Stomach (tissue), 9 donors: Measurements from ENCODE around the gene GNG3. TPM values are rescaled to one million over a fixed set of nuclear protein-coding genes. Genes with fewer than 3 reads are reported as not detected.

Experiments
- DNase-seq, 2 donors: peaks; one replicate each; pipeline versions ENCODE4 v3.0.0 to v3.0.0-alpha.2; 2013 to 2019
- H3K27ac ChIP-seq, 5 donors: fragments of 200-600 bp in 4 of 5; sonication (generic) in 4 of 5; one replicate each; pipeline ENCODE4 v1.5.1; 2013 to 2019; ENCODE audit warnings: mild to moderate bottlenecking in 1 of 5, moderate library complexity in 1 of 5
- H3K27me3 ChIP-seq, 3 donors: fragments of 200-600 bp; sonication (generic); one replicate each; pipeline ENCODE4 v1.5.1; 2017 to 2019; ENCODE audit warnings: mixed run types in 1 of 3
- H3K36me3 ChIP-seq, 4 donors: fragments of 200-600 bp; sonication (generic); 1 replicate in 3 of 4; 2 replicates in 1 of 4; pipeline ENCODE4 v1.5.1; 2016 to 2019
- H3K4me1 ChIP-seq, 4 donors: fragments of 200-600 bp; sonication (generic); one replicate each; pipeline ENCODE4 v1.5.1; 2016 to 2019
- H3K4me3 ChIP-seq, 4 donors: fragments of 200-600 bp; sonication (generic) in 3 of 4; one replicate each; pipeline ENCODE4 v1.5.1; 2016 to 2019; ENCODE audit warnings: mild to moderate bottlenecking in 1 of 4
- H3K9me3 ChIP-seq, 4 donors: fragments of 200-600 bp; sonication (generic); one replicate each; pipeline ENCODE4 v1.5.1; 2016 to 2019
- EP300 ChIP-seq: sonication (generic); formaldehyde crosslinking; IDR thresholded peaks from one replicate; pipeline ENCODE4 v1.6.1; 2017; ENCODE audit warnings: antibody characterized with exemption
- POLR2A ChIP-seq, 4 donors: fragments of 450-650 bp; IDR thresholded peaks; one replicate each; pipeline ENCODE4 v1.6.1; 2016; ENCODE audit warnings: antibody characterized with exemption in 4 of 4, control low read depth in 2 of 4, mild to moderate bottlenecking in 1 of 4, moderate library complexity in 1 of 4
- POLR2AphosphoS5 ChIP-seq, 3 donors: sonication (generic); formaldehyde crosslinking; IDR thresholded peaks; one replicate each; pipeline ENCODE4 v1.6.1; 2016; ENCODE audit warnings: antibody characterized with exemption in 3 of 3
- WGBS, 5 donors: extraction: QIAGEN DNeasy Blood & Tissue Kit in 3 of 5; methylation state at CpG; one replicate each; pipeline versions ENCODE4 v1.1.5 to v1.1.7; 2013 to 2018; 5-methylcytosine and 5-hydroxymethylcytosine counted together
- intact Hi-C: fragments of 100-400 bp; cut with DNase I; formaldehyde crosslinking; loops from one replicate; pipeline ENCODE4 v1.15.1; 2023; ENCODE audit warnings: low total_unique reads
- polyA plus RNA-seq, 3 donors: library from polyadenylated mRNA; stranded (reverse); fragments of 200-250 nt; gene quantifications; one replicate each; pipeline ENCODE4 v1.2.3, GENCODE V29; 2013
- total RNA-seq, 5 donors: library from RNA; depleted of rRNA; stranded (reverse); fragments of >200 nt; gene quantifications; one replicate each; pipeline versions ENCODE4 v1.1.0 to v1.2.3, GENCODE V29; 2014 to 2016
- TF ChIP-seq, protein P1 (sequence below), 7 experiments: fragments of 450-650 bp in 4 of 7; fragments of 200-600 bp in 3 of 7; sonication (generic) in 3 of 7; IDR thresholded peaks; one replicate each; pipeline ENCODE4 v1.5.1; 2016 to 2019; ENCODE audit warnings: antibody characterized with exemption in 7 of 7, control low read depth in 2 of 7, mild to moderate bottlenecking in 1 of 7
- donor health status: healthy with polysubstance abuse.
- donor health status: Bipolar disorder and iron deficiency.
- donor health status: healthy.

GNG3 gene
- total and polyA plus RNA-seq, 8 donors = 0.75 TPM; not detected in 7

DNA sequence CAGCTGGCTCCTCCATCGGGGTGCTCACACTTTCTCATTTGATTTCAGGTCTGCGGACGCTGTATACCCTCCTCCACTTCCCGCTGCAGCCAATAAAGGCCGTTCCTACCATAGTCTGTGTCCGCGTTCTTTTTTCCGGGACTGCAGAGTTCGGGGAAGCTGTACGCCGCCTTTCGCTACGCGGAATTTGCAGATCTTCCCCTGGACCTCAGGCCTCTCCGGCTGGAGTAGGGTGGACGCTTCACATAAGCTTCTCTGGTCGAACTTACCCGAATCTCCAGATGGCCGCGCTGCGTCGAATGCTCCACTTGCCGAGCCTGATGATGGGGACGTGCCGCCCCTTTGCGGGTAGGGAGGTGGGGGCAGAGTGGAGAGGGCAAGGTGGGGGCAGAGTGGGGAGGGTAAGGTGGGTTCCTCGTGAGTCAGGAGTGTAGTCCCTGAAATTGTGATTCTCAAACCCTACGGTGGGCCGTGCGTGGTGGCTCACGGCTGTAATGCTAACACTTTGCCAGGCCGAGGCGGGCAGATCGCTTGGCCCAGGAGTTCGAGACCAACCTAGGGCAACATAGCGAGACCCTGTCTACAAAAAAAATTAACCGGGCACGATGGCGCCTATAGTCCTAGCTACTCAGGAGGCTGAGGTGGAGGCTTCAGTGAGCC is 41.7 kb upstream of the GNG3 start:
- Histone ChIP-seq H3K36me3 (peaks cover 9 to 42% (median 29%) of the 10 kb centered on the region in 4 donors), H3K27me3 (no peaks in the 10 kb centered on the region), H3K4me3 (peak overlapping the region; percentile 78 to 94 (median 83)), H3K4me1 (peaks cover 36 to 68% (median 62%) of the 10 kb centered on the region in 4 donors), H3K27ac (peak overlapping the region; percentile 91 to 97 (median 94)), H3K9me3 (no peaks in the 10 kb centered on the region)
- intact Hi-C loops = no loop called here
- DNase-seq = peak; percentile 50 to 82
- TF ChIP-seq POLR2A (IDR thresholded peaks at IDR 0.05) (no peak), POLR2AphosphoS5 (IDR thresholded peaks at IDR 0.05) (no peak), EP300 (no peak)
- TF ChIP-seq, protein P1, sequence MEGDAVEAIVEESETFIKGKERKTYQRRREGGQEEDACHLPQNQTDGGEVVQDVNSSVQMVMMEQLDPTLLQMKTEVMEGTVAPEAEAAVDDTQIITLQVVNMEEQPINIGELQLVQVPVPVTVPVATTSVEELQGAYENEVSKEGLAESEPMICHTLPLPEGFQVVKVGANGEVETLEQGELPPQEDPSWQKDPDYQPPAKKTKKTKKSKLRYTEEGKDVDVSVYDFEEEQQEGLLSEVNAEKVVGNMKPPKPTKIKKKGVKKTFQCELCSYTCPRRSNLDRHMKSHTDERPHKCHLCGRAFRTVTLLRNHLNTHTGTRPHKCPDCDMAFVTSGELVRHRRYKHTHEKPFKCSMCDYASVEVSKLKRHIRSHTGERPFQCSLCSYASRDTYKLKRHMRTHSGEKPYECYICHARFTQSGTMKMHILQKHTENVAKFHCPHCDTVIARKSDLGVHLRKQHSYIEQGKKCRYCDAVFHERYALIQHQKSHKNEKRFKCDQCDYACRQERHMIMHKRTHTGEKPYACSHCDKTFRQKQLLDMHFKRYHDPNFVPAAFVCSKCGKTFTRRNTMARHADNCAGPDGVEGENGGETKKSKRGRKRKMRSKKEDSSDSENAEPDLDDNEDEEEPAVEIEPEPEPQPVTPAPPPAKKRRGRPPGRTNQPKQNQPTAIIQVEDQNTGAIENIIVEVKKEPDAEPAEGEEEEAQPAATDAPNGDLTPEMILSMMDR (IDR thresholded peaks at IDR 0.05) = no peak
- 0 to 3% (median 2%) methylated on average over 39 of the region's 39 CpGs for WGBS, 5 donors

DNA sequence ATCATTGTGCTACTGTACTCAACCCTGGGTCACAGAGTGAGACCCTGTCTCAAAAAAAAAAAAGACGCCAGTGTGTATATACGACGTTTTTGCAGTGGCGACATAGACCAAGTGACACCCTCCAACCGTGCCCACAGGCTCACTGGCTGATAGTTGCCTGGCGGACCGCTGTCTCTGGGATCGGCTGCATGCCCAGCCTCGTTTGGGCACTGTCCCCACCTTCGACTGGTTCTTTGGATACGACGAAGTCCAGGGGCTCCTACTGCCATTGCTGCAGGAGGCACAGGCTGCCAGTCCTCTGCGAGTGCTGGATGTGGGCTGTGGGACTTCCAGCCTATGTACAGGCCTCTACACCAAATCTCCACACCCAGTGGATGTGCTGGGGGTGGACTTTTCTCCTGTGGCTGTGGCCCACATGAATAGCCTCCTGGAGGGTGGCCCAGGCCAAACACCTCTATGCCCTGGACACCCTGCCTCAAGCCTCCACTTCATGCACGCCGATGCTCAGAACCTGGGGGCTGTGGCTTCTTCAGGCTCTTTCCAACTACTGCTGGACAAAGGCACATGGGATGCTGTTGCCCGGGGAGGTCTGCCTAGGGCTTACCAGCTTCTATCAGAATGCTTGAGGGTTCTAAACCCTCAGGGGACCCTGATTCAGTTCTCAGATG is 41.1 kb upstream of the GNG3 start:
- 27 to 40% (median 34%) methylated on average over 16 of the region's 16 CpGs for WGBS, 5 donors
- H3K9me3 ChIP-seq = no peaks in the 10 kb centered on the region
- DNase-seq = no peak
- intact Hi-C loops = no loop called here
- peak overlapping the region; percentile 78 to 94 (median 83) for H3K4me3 ChIP-seq
- H3K4me1 ChIP-seq = peaks cover 40 to 72% (median 67%) of the 10 kb centered on the region in 4 donors
- H3K27me3 ChIP-seq = no peaks in the 10 kb centered on the region
- peaks cover 9 to 36% (median 28%) of the 10 kb centered on the region in 4 donors for H3K36me3 ChIP-seq
- TF ChIP-seq POLR2A (IDR thresholded peaks at IDR 0.05) (no peak), POLR2AphosphoS5 (IDR thresholded peaks at IDR 0.05) (no peak), EP300 (no peak)
- TF ChIP-seq, protein P1 (IDR thresholded peaks at IDR 0.05) = no peak
- peak overlapping the region; percentile 91 to 97 (median 94) for H3K27ac ChIP-seq

DNA sequence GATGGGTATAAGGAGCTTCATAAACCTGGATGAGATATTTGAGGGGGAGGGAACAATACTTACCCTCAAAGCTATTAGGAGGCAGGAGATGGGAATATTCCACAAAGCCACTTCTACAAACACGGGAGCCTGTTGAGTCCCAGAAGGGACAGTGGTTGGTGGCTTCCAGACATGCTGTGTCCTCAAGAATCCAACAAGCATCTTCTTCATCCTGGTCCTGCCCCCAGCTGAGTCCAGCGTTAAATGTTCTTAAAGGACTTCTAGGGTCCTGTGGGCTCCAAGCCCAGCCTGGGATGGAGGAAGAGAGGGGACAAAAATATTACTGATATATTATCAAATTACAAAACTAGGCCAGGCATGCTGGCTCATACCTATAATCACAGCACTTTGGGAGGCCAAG is 40.0 kb upstream of the GNG3 start:
- H3K27me3 ChIP-seq = no peaks in the 10 kb centered on the region
- intact Hi-C loops = no loop called here
- peaks cover 41 to 74% (median 72%) of the 10 kb centered on the region in 4 donors for H3K4me1 ChIP-seq
- peaks cover 8 to 26% (median 19%) of the 10 kb centered on the region in 4 donors for H3K36me3 ChIP-seq
- DNase-seq = no peak
- WGBS, 5 donors = 69 to 90% (median 79%) methylated on average over 2 of the region's 2 CpGs
- H3K9me3 ChIP-seq = no peaks in the 10 kb centered on the region
- TF ChIP-seq POLR2AphosphoS5 (IDR thresholded peaks at IDR 0.05) = no peak
- no peak for TF ChIP-seq EP300
- no peak for TF ChIP-seq POLR2A (IDR thresholded peaks at IDR 0.05)
- TF ChIP-seq, protein P1 (IDR thresholded peaks at IDR 0.05) = no peak
- peak overlapping the region in 1 of 4 donors; percentile 84 for H3K4me3 ChIP-seq
- peak overlapping the region in 2 of 5 donors; percentile 38 to 97 for H3K27ac ChIP-seq

DNA sequence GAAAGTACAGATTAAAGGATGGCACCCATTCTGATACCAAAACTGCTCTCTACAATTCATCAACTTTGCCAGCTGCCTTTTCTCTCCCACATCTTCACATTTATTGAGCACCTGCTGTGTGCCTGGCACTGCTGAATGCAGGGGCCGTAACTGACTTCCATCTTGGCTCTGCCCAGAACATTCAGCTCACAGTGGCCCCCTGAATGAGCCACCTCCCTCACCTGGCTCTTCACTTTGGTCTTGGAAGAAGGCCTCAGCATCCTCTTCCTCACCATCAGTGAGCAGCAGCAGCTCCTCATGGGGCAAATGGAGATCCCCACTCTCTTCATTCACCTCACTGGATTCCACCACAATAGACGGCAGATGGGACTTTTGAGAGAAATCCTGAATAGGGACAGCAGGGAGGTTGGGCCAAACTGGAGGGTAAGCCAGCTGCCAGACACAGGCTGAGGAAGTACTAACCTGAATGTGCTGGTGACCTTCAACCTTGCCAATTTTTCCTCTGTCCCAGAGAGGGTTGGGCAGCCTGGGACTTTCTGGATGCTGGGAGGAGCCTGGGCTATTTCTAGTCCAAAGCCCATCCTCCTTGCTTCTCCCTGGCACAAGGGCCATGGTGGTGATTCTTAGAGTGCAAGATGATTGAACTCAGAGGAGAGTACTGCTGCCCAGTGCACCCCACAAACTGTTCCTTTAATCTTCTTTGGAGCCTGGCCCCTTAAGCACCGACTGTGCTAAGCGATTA is 37.9 kb upstream of the GNG3 start:
- WGBS, 5 donors = 50 to 76% (median 55%) methylated on average over 4 of the region's 4 CpGs
- Histone ChIP-seq H3K4me1 (peaks cover 53 to 74% (median 72%) of the 10 kb centered on the region in 4 donors), H3K36me3 (peaks cover 0 to 30% (median 24%) of the 10 kb centered on the region in 4 donors), H3K27ac (peak overlapping the region; percentile 11 to 95 (median 69)), H3K4me3 (no peak overlapping the region), H3K9me3 (no peaks in the 10 kb centered on the region), H3K27me3 (no peaks in the 10 kb centered on the region)
- DNase-seq = no peak
- TF ChIP-seq POLR2AphosphoS5 (IDR thresholded peaks at IDR 0.05) (no peak), EP300 (no peak), POLR2A (IDR thresholded peaks at IDR 0.05) (no peak)
- TF ChIP-seq, protein P1 (IDR thresholded peaks at IDR 0.05) = no peak
- intact Hi-C loops = no loop called here
